Hypothalamus (tissue), 51 donors: ENCODE measurements around the gene MCM3.

Experiments
- DNase-seq, 51 donors: peaks; one replicate each; lab custom pipeline; 2025; lab: John Stamatoyannopoulos, UW

The MCM3 gene

DNA sequence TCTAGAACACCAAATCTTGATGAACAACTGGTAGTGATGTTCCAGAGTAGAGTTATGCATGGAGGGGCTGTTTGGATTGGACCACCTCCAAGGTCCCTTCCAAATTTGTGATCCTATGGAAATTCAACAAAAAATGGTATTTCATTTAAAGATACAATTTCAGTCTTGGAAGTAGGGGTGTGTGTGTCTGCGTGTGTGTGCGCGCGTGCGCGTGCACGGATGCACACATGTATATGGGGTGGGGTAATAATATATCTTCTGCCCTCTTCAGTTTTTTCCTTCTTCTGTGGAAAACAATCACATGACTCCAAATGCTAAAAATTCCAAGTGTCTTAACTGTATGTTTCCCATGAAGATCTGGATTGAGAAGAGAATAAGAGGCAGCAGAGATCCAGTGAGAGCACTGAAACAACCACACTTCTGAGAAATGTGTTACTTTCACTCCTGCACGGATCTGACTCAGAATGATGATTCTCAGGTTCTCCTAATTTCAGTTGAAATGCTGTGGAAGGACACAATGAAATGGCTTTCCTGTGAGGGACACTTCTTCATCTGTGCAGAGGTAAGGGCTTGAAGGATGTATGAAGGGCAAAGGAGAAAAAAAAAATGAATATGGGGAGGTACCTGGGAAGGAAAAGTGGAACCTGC, 29.7 kb downstream of the MCM3 start:
- no peak for DNase-seq

DNA sequence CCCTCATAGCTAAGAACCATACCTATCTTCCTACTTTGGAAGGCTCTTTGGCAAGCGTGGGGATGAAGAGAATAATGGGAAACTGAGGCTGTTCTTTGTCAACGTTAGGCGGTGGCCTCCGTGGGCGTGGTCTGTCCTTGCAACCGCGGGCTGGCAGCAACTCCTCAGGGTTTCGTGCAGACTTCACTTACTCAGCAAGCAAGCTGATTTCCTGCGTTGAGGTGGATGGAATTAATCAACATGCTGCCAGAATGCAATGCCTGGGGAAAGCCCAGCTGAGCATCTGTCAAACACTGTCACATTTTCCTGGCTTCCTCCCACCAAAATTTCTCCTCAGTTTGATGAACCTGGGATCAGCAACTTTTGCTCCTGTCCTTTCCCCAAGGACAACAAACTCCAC, 31.0 kb downstream of the MCM3 start:
- DNase-seq = no peak

DNA sequence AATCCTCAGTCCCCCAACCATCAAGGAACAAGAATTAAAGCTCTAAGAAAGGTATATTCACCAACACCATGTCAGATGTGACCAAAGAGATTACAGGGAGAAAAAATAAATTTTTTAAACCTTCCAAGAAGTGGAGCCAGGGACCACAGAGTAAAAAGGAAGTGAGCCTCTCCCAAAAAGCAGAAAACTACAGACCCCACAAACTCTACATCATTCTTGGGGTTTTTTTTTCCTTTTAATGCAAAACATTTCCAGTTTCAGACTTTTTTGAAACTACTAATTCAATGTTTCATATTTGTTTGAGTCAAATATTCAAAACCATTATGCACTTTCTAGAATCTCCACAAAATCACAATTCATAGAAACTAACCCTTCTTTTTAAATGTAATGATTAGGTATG, 33.4 kb downstream of the MCM3 start:
- no peak for DNase-seq

DNA sequence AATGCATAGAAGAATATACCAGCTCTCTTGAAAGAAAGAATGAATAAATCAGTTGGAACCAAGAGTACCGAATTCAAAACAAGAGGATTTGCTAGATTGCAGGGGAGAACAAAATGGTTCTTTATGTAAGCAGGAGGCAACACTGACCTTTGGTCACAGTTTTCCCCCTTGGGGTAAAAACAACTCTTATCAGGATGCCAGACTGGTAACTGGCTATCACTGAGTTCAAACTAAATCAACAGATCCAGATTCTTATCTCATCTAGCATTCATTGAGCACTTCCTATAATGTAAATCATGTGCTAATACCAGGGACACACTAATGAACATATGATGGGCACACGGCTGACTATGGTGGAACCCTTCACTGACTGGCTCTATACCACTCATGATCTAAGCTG, 35.5 kb downstream of the MCM3 start:
- DNase-seq = no peak

DNA sequence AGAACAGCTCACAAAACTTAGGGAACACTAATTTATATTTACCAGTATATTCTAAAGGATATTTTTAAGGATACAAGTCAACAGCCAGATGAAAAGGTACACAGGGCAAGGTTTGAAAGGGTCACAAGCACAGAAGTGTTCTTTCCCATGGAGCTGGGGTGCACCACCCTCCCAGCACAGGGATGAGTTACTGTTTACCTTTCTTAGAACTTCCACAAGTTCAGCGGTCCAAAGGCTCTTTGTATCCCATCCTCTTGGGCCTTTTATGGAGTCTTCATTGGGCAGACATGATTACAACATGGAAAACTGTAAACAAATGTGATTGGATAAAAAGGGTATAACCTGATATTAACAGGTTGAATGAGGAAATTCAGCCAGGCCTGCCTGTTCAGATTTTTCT, 39.1 kb downstream of the MCM3 start:
- no peak for DNase-seq

DNA sequence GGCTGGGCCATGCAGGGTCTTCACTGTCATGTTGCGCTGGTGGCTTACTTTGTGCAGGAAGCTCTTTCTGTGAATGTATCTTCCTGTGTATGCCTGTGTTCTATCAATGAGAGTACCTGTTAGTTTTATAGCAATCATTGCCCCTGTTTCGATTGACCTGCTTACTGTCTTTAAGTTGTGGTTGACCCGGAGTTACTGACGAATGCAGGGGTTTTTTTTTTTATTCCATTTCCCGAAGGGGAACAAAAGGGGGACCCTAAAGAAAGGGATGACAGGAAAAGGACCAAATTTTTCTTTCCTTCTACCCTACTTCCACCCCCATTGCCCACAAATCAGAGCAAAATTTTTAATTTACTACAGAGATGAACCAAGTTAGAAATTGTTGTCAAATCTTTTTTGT, 40.1 kb downstream of the MCM3 start, which contains the start of gene IL17F:
IL17F (minus strand) TSS at position 101 of the 400 bp plus-strand sequence; CDS start at position 30, 71 bp downstream.
- no peak for DNase-seq

DNA sequence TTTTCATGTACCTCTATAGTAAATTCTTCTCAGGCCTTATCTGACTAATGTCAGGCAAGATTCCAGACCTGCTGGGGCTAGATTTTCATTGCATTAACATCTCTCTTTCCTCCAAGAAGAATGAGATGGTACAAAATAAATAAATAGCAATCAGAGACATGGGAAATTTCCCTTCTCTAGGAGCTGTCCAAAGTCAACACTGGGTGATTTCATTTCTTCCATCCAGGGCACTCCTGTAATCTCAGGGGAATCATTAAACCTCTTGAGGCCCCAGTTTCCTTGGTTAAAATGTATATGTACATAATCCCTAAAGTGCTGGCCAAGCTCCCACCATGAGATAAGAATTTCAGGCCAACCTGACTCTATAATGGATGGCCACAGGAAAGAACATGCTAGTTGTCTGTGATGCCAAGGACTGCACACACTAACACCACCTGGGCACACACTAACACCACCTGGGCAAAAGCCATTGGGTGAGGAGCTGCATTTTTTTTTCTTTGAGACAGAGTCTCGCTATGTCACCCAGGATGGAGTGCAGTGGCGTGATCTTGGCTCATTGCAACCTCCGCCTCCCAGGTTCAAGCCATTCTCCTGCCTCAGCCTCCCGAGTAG, 41.2 kb downstream of the MCM3 start:
- no peak for DNase-seq

DNA sequence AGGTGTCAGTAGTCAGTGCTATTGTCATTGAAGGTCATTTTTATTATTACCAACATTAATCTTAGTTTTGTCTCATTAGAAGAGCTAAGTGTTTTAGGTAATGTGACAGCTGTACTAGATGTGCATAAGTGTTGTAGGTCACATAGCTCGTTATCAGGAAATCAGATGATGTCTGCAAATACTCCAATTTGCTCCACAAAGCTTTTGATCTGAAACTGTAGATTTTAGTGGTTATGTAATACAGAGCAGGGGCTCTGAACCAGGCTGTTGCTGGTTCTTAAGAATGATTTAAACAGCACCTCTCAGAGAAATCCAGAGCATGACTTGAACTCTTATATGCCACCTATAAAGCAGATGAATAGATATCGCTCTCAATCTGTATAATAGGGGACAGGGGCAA, 42.7 kb downstream of the MCM3 start:
- no peak for DNase-seq

DNA sequence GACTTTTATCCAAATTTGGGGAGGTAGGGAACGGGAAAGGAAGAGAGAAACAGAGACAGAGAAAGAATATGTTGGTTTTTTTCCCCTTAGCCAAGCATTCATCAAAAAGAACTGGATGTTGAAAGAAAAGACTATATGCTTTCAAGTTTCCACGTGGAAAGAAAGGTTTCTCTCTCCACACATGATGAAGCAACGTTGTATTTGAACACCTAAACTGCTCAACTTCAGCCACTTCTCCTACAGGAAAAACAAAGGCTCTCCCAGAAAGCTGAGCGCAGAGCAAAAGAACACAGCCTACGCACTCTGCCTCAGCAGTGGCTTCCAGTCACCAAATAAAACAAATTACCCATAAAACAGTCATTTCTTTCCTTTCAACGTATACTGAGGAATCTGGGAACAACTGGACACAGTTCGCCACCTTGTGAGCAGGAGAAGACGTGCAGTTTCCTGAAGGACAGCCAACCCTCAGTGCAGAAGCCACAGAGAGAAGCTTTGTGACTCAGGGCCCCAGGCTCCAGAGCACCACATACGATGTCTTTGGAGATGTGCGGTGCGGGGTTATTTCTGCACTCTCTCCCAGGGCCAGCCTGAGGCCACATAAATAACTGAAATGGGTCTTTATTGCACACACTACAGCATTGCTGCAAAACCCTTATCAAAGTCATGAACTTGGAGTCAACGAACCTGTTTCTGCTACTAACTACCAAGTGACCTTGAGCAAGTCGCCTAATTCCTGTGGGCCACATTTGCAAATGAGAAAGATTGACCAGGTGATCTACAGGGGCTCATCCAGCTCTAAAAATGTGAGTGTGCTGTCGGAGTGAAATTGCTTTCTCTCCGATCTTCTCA, 50.3 kb downstream of the MCM3 start:
- no peak for DNase-seq

DNA sequence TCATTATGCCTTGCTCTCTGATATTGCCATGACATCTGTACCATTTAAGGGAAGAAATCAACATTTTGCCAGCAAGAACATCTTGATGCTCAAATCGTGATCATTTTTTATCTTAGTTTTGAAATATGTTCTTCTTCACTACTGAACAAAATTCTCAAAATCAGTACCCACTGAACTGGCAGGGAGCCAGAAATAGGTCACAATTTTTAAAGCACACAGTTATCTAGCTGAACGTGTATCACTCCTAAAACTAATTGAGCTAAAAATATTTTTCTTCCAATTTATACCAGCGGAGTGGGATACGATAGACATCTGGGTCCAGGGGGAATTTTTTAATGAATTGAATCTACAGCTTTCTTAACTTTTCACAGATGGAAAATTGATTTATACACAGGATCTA, 51.5 kb downstream of the MCM3 start:
- DNase-seq = peak in 1 of 51 donors; percentile 1

DNA sequence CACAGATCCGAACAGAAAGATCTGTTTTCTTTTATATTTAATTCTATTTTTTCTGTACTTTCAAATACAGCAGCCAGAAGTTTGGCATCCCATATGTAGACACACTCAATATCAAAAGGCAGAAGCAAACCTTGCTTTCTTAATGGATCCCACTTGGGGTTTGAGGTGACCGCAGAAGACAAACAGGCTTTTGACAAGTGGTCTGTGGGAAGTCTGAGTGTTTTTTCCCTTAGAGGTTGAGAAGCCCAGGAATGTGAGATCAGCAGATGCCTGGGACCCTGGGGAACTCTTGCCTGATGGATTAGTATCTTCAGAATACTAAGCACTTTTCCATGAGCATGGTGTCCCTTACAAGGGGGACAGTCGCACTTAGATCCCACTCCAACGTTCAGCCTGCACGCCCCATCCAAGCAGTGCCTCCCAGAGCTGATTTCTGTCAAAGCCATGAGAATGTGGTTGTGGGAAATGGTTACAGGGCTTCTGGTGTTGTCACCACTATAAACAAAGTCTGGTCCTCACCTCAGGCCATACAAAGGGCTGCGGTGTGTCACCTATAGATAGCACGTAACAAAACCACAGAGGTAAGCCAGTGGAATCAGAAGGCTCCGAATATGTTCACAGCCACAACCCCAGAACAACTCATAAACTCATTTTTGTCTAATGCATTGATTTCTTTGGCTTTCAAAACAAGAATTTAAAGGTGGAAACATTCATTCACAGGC, 53.0 kb downstream of the MCM3 start:
- DNase-seq = no peak

DNA sequence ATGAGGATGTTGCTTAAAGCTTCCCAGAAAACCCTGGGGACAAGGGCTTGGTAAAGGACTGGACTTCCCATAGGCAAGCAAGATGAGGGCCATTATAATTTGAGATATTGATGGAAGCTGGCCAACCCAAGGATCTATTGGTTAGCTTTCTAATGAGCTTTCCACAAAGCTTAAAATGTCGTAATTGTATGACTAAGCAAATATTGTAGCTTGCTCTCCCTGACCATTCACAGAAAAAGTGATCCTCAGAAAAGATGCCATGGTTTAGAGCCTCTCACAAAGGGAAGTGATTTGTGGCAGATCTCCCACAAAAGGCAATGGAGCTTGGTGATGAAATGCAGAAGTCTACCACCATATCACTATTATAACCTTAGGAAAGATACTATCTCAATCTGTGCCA, 53.9 kb downstream of the MCM3 start:
- no peak for DNase-seq

DNA sequence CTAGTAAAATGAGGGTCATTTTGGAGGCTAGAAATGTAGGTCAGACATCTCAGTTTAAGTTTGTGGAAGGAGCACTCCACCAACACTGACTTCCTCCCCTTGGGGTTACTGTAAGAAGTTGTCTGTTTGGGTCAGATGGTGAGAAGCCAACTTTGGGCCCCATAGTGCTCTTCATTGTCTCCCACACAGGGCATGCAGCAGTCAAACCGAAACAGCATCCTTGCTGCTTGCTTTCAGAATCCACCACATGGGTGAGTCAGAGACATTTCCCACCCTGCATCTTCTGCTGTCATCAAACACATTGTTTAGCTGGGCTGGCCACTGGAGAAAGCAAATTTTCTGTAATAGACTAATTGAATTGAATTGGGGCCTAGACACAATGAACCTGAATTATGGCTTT, 57.0 kb downstream of the MCM3 start:
- DNase-seq = no peak

DNA sequence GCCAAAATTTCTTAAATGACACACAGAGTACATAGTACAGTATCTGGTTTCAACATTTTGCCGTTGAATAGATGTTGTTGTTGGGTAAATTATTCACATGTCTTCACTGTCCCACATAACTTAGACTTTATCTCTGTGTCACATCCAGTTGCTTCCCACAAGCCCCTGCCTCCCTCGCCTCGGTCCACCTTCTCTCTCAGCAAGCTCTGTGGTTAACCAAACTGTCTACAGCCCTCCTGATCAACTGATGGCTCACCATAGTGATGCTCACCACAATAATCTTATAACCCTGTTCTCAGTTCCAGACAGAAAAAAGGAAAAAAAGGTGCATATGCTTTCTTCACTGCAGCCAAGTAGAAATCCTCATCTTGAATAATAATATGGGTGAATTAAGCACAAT, 63.2 kb downstream of the MCM3 start:
- no peak for DNase-seq

DNA sequence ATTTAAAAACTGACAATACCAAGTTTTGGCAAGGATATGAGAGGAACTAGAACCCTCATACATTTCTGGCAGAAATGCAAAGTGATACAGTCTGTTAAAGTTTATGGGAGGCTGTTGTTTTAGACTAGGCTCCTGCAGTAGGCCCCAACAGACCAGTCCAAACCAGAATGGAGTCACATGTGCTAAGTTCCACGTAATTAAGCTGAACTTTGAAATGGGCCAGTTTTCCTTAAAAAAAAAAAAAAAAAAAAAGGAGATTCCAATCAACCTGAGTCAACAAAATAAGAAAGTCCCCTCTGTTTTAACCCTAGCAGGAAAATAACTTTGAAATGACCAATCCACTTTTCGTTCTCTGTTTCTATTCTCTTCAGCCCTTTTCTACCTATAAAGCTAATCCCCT, 66.8 kb downstream of the MCM3 start:
- no peak for DNase-seq

DNA sequence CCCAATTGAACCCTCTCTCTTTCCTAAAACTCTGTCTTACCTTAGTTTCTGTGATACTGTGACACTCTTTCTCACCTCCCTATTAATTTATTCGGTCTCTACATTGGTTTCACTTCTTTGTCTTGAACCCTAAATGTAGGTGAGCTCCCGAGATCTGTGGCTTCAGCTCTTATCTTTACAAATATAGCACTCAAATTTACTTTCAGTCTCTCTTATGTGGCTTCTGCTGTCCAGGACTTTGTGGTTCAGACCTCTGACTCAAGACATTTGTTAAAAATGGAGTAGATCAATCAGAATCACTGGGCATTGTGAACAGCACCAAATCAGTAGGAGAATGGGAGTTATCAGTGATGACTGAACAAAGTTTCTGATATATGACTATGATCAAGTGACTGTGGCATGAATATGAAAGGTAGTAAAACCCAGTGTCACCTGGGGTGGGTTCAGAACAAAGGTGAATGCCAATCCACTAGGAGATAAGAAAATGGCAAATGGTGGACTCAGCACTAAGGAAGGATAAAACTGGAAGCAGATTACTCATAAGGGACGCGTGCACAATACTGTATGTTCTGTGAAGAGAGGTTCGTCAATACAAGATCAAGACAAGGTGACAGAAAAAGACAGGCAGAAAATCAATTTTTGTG, 67.5 kb downstream of the MCM3 start:
- no peak for DNase-seq

DNA sequence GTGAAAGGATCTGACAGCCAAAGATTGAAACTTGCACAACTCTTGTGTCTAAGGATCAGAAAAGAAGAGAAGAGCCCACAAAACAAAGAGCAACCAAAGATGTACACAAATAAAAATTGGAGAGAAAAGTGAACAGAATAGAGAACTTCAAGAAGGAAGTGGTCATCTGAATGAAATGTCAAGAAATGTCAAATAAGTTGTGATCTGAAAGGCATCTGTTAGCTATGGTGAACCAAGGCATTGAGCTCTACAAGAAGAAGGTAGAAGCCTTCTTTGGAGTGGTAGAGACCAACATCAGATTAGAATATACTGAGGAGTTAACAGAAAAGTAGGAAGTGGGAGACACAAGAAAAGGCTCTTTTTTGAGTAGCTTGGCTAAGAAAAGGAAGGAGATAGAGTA, 68.8 kb downstream of the MCM3 start:
- DNase-seq = no peak
